HuH-7 (cell line): ENCODE data around the gene HOXD4.

Source experiments
- DNase-seq: peaks from one replicate; pipeline ENCODE4 v3.0.0; 2011; ENCODE audit warnings: low spot score

The HOXD4 gene

GRCh38 chr2:176139661-176140512 is 11.5 kb upstream of the HOXD4 start:
- DNase-seq, result no peak

GRCh38 chr2:176140513-176141317 is 10.6 kb upstream of the HOXD4 start:
- DNase-seq, result peak; percentile 97

GRCh38 chr2:176142281-176142680 is 9.1 kb upstream of the HOXD4 start:
- DNase-seq, result no peak

GRCh38 chr2:176145085-176145969 is 6.0 kb upstream of the HOXD4 start:
- no peak for DNase-seq

- no peak for DNase-seq
Measured at GRCh38 chr2:176146101-176146500, 5.2 kb upstream of the HOXD4 start.

- no peak for DNase-seq
Measured at GRCh38 chr2:176146645-176147044, 4.7 kb upstream of the HOXD4 start.

- no peak for DNase-seq
Measured at GRCh38 chr2:176147210-176147799, 4.0 kb upstream of the HOXD4 start.

- no peak for DNase-seq
Measured at GRCh38 chr2:176147800-176148496, 3.4 kb upstream of the HOXD4 start.

GRCh38 chr2:176148751-176149421 is 2.5 kb upstream of the HOXD4 start:
- no peak for DNase-seq

- no peak for DNase-seq
Measured at GRCh38 chr2:176149481-176149938, 1.8 kb upstream of the HOXD4 start.

GRCh38 chr2:176149939-176150583 is 1.3 kb upstream of the HOXD4 start:
- DNase-seq, result no peak

- no peak for DNase-seq
Measured at GRCh38 chr2:176150584-176151441, 537 bp upstream of the HOXD4 start.

- no peak for DNase-seq
Measured at GRCh38 chr2:176152350-176153181, 1.2 kb downstream of the HOXD4 start.

GRCh38 chr2:176154576-176155252 is 3.4 kb downstream of the HOXD4 start:
- DNase-seq, result no peak

GRCh38 chr2:176155356-176156044 is 4.2 kb downstream of the HOXD4 start:
- DNase-seq, result no peak

- no peak for DNase-seq
Measured at GRCh38 chr2:176156301-176156806, 5.0 kb downstream of the HOXD4 start.
